Mononuclear cell (primary cell): Measurements from ENCODE around the gene ELOB. TPM values are rescaled to one million over a fixed set of nuclear protein-coding genes. Genes with fewer than 3 reads are reported as not detected.
A peak's percentile ranks its signal among the peaks of the same experiment; 100 is the strongest.

Experiments used
- H3K27me3 ChIP-seq: 2 replicates; pipeline ENCODE4 v1.6.0; 2011; ENCODE audit warnings: low read length, control low read depth; ENCODE audit not compliant: insufficient read depth
- H3K4me1 ChIP-seq: 2 replicates; pipeline ENCODE4 v1.5.1; 2011; ENCODE audit warnings: mild to moderate bottlenecking, low read length, control low read depth; ENCODE audit not compliant: insufficient read depth
- H3K4me3 ChIP-seq: 2 replicates; pipeline ENCODE4 v1.5.1; 2011; ENCODE audit warnings: mild to moderate bottlenecking, low read length, moderate library complexity
- H3K9me3 ChIP-seq: 2 replicates; pipeline ENCODE4 v1.5.1; 2011; ENCODE audit warnings: low read depth, mild to moderate bottlenecking, control low read depth, low read length
- total RNA-seq: library from RNA; depleted of rRNA; stranded (reverse); fragments of >200 nt; gene quantifications from one replicate; pipeline ENCODE4 v1.2.3, GENCODE V29; 2012

ELOB gene
- total RNA-seq, 1 donor = 92.6 TPM

GRCh38 chr16:2779978-2780898, 3.2 kb upstream of the ELOB start:
- no peaks in the 10 kb centered on the region for H3K9me3 ChIP-seq

GRCh38 chr16:2779151-2779920, 2.3 kb upstream of the ELOB start:
- no peak overlapping the region for H3K4me3 ChIP-seq
- H3K9me3 ChIP-seq = no peaks in the 10 kb centered on the region
- H3K27me3 ChIP-seq = no peaks in the 10 kb centered on the region
- H3K4me1 ChIP-seq = peaks cover 35% of the 10 kb centered on the region

More at GRCh38 chr16:2779978-2780898, 3.2 kb upstream of the ELOB start:
- Histone ChIP-seq H3K4me3 (no peak overlapping the region), H3K27me3 (peaks cover 4% of the 10 kb centered on the region), H3K4me1 (peaks cover 35% of the 10 kb centered on the region)

- peak overlapping the region; percentile 91 for H3K4me3 ChIP-seq
- H3K9me3 ChIP-seq = no peaks in the 10 kb centered on the region
- no peaks in the 10 kb centered on the region for H3K27me3 ChIP-seq
- peaks cover 35% of the 10 kb centered on the region for H3K4me1 ChIP-seq
Observed at GRCh38 chr16:2778630-2778958, 1.5 kb upstream of the ELOB start.

GRCh38 chr16:2777903-2778629, 986 bp upstream of the ELOB start:
- Histone ChIP-seq H3K9me3 (no peaks in the 10 kb centered on the region), H3K4me3 (peak overlapping the region; percentile 91), H3K4me1 (peaks cover 35% of the 10 kb centered on the region), H3K27me3 (no peaks in the 10 kb centered on the region)

GRCh38 chr16:2776500-2777139, 460 bp downstream of the ELOB start:
- Histone ChIP-seq H3K27me3 (no peaks in the 10 kb centered on the region), H3K4me1 (peaks cover 35% of the 10 kb centered on the region), H3K9me3 (no peaks in the 10 kb centered on the region), H3K4me3 (peak overlapping the region; percentile 78)

- H3K4me3 ChIP-seq = peak overlapping the region; percentile 78
- no peaks in the 10 kb centered on the region for H3K9me3 ChIP-seq
- no peaks in the 10 kb centered on the region for H3K27me3 ChIP-seq
- peaks cover 35% of the 10 kb centered on the region for H3K4me1 ChIP-seq
Observed at GRCh38 chr16:2775765-2776499, 1.1 kb downstream of the ELOB start.

- Histone ChIP-seq H3K27me3 (no peaks in the 10 kb centered on the region), H3K4me1 (peaks cover 35% of the 10 kb centered on the region), H3K9me3 (no peaks in the 10 kb centered on the region), H3K4me3 (no peak overlapping the region)
Observed at GRCh38 chr16:2775131-2775716, 1.9 kb downstream of the ELOB start.

GRCh38 chr16:2774161-2774891, 2.8 kb downstream of the ELOB start:
- Histone ChIP-seq H3K27me3 (no peaks in the 10 kb centered on the region), H3K9me3 (no peaks in the 10 kb centered on the region), H3K4me1 (peaks cover 35% of the 10 kb centered on the region), H3K4me3 (no peak overlapping the region)

GRCh38 chr16:2773188-2773968, 3.7 kb downstream of the ELOB start:
- Histone ChIP-seq H3K9me3 (no peaks in the 10 kb centered on the region), H3K27me3 (no peaks in the 10 kb centered on the region), H3K4me1 (peaks cover 28% of the 10 kb centered on the region), H3K4me3 (no peak overlapping the region)

GRCh38 chr16:2771496-2772402, 5.3 kb downstream of the ELOB start:
- Histone ChIP-seq H3K27me3 (no peaks in the 10 kb centered on the region), H3K4me1 (peaks cover 22% of the 10 kb centered on the region), H3K9me3 (no peaks in the 10 kb centered on the region), H3K4me3 (no peak overlapping the region)

- H3K4me1 ChIP-seq = peaks cover 8% of the 10 kb centered on the region
- no peaks in the 10 kb centered on the region for H3K27me3 ChIP-seq
- H3K4me3 ChIP-seq = no peak overlapping the region
- no peaks in the 10 kb centered on the region for H3K9me3 ChIP-seq
Observed at GRCh38 chr16:2770057-2770951, 6.8 kb downstream of the ELOB start.
